H1 (cell line): Measurements from ENCODE around the gene CDCP1.

Experiments used
- ATF2 ChIP-seq: IDR thresholded peaks from 2 replicates; pipeline ENCODE4 v1.6.1; 2012; ENCODE audit warnings: low read length, inconsistent platforms
- CTCF ChIP-seq, 3 experiments: IDR thresholded peaks; 1 replicate in 2 of 3; 2 replicates in 1 of 3; pipeline versions ENCODE4 v1.5.1 to v1.6.1; 2011; ENCODE audit warnings: low read length in 3 of 3, mild to moderate bottlenecking in 3 of 3, inconsistent platforms in 2 of 3, low read depth in 1 of 3, moderate library complexity in 1 of 3; ENCODE audit not compliant: insufficient read depth in 1 of 3; ENCODE audit errors: control extremely low read depth in 1 of 3
- JUN ChIP-seq: IDR thresholded peaks from 2 replicates; pipeline ENCODE4 v1.6.1; 2011; ENCODE audit warnings: low read depth, mild to moderate bottlenecking, improper control_type of control experiment, low read length
- JUND ChIP-seq: IDR thresholded peaks from 2 replicates; pipeline ENCODE4 v1.6.1; 2011; ENCODE audit warnings: mild to moderate bottlenecking, improper control_type of control experiment, low read length
- KDM1A ChIP-seq: fragments of 200-600, 300-600 bp; sonication (generic); IDR thresholded peaks from 2 replicates; pipeline ENCODE4 v1.7.1; 2016; ENCODE audit warnings: mild to moderate bottlenecking, low read length, borderline replicate concordance
- PHF8 ChIP-seq: fragments of 200-600 bp; sonication (generic); conservative IDR thresholded peaks from 2 replicates; pipeline ENCODE4 v1.7.1; 2012; ENCODE audit warnings: low read depth, mild to moderate bottlenecking, inconsistent platforms, low read length, moderate library complexity
- POLR2A ChIP-seq, 2 experiments: IDR thresholded peaks; 1 replicate in 1 of 2; 2 replicates in 1 of 2; pipeline ENCODE4 v1.6.1; 2011; ENCODE audit warnings: low read depth in 2 of 2, low read length in 2 of 2, mild to moderate bottlenecking in 2 of 2; ENCODE audit errors: control extremely low read depth in 1 of 2
- POLR2AphosphoS5 ChIP-seq: IDR thresholded peaks from 2 replicates; pipeline ENCODE4 v1.6.1; 2011; ENCODE audit warnings: low read depth, low read length
- RBBP5 ChIP-seq: IDR thresholded peaks from 2 replicates; pipeline ENCODE4 v1.7.1; 2012; ENCODE audit warnings: low read depth, mild to moderate bottlenecking, inconsistent platforms, low read length, moderate library complexity, borderline replicate concordance
- SIRT6 ChIP-seq: IDR thresholded peaks from one replicate; pipeline ENCODE4 v1.7.1; 2012; ENCODE audit warnings: low read length, inconsistent platforms
- YY1 ChIP-seq: IDR thresholded peaks from 2 replicates; pipeline ENCODE4 v1.6.1; 2011; ENCODE audit warnings: low read depth, mild to moderate bottlenecking, low read length
- ZNF274 ChIP-seq: IDR thresholded peaks from 2 replicates; pipeline ENCODE4 v1.7.0; 2012; ENCODE audit warnings: low read length, borderline replicate concordance; ENCODE audit errors: extremely low read depth
- TF ChIP-seq, protein P1 (sequence below): IDR thresholded peaks from 2 replicates; pipeline ENCODE4 v1.6.1; 2011; ENCODE audit warnings: low read depth, mild to moderate bottlenecking, low read length; ENCODE audit not compliant: insufficient read depth

- no peak for TF ChIP-seq CTCF (IDR thresholded peaks at IDR 0.05; ENCODE audit: control extremely low read depth in 1 of 3, insufficient read depth in 1 of 3, low read depth in 1 of 3, low read length in 3 of 3)
- TF ChIP-seq JUN, result no peak
- no peak for TF ChIP-seq RBBP5
- TF ChIP-seq POLR2AphosphoS5, result no peak
- TF ChIP-seq YY1, result no peak
- no peak for TF ChIP-seq KDM1A
- TF ChIP-seq POLR2A (IDR thresholded peaks at IDR 0.05; ENCODE audit: control extremely low read depth in 1 of 2, low read depth in 2 of 2, low read length in 2 of 2), result no peak
- TF ChIP-seq, protein P1, sequence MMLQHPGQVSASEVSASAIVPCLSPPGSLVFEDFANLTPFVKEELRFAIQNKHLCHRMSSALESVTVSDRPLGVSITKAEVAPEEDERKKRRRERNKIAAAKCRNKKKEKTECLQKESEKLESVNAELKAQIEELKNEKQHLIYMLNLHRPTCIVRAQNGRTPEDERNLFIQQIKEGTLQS, result no peak
- TF ChIP-seq ZNF274, result no peak
- TF ChIP-seq SIRT6, result no peak
- TF ChIP-seq JUND, result no peak
- no peak for TF ChIP-seq ATF2
- no peak for TF ChIP-seq PHF8
Measured at GRCh38 chr3:45151100-45151499, 4.9 kb upstream of the CDCP1 start.
